ENCODE data around the gene MORC1. TPM values are rescaled to one million over a fixed set of nuclear protein-coding genes. Genes with fewer than 3 reads are reported as not detected.

Gene MORC1
- total RNA-seq, 1 experiment from 2014 or later = not detected

- H3K9me3 ChIP-seq (ENCODE audit: control insufficient read depth, insufficient read depth, low read depth, low read length) = no peaks in the 10 kb centered on the region
- in situ Hi-C loops (cut with HindIII; ENCODE audit: low pct_unique_long_range_greater_than_20kb, low sequenced_read_pairs) = no loop called here
- TF ChIP-seq TCF7L2 (IDR thresholded peaks at IDR 0.05; ENCODE audit: low read depth, low read length) (no peak), SIN3A (IDR thresholded peaks at IDR 0.05; ENCODE audit: borderline replicate concordance, insufficient read depth, low read depth, low read length) (no peak), POLR2AphosphoS5 (IDR thresholded peaks at IDR 0.05; ENCODE audit: low read depth, low read length) (no peak), REST (IDR thresholded peaks at IDR 0.05; ENCODE audit: insufficient read depth in 1 of 2, low read depth in 2 of 2, low read length in 1 of 2) (no peak)
- TF ChIP-seq, protein P1, sequence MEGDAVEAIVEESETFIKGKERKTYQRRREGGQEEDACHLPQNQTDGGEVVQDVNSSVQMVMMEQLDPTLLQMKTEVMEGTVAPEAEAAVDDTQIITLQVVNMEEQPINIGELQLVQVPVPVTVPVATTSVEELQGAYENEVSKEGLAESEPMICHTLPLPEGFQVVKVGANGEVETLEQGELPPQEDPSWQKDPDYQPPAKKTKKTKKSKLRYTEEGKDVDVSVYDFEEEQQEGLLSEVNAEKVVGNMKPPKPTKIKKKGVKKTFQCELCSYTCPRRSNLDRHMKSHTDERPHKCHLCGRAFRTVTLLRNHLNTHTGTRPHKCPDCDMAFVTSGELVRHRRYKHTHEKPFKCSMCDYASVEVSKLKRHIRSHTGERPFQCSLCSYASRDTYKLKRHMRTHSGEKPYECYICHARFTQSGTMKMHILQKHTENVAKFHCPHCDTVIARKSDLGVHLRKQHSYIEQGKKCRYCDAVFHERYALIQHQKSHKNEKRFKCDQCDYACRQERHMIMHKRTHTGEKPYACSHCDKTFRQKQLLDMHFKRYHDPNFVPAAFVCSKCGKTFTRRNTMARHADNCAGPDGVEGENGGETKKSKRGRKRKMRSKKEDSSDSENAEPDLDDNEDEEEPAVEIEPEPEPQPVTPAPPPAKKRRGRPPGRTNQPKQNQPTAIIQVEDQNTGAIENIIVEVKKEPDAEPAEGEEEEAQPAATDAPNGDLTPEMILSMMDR (IDR thresholded peaks at IDR 0.05) = no peak
- H3K27me3 ChIP-seq (ENCODE audit: control insufficient read depth, insufficient read depth, low read length) = peaks cover 2% of the 10 kb centered on the region; the same call in 1 of the 2 replicates
- DNase-seq (ENCODE audit: low read depth, low spot score) (no peak), ATAC-seq (no peak)
- no TSS peak for BruUV-seq (replicated peaks)
- POLR2A ChIA-PET = no interaction called here
- no peaks in the 10 kb centered on the region for H3K36me3 ChIP-seq (ENCODE audit: control insufficient read depth, insufficient read depth, low read length)
- H3K4me1 ChIP-seq (ENCODE audit: control insufficient read depth, insufficient read depth, low read length) = no peaks in the 10 kb centered on the region
- intact Hi-C loops (cut with micrococcal nuclease; ENCODE audit: unreplicated experiment) = no loop called here
- CTCF ChIA-PET = no interaction called here
- no peak overlapping the region for H3K4me3 ChIP-seq (ENCODE audit: low read depth in 2 of 2, low read length in 2 of 2)
- H3K27ac ChIP-seq (ENCODE audit: low read length) = no peak overlapping the region
Measured at GRCh38 chr3:109057616-109058015, 60.3 kb downstream of the MORC1 start.

- no peak for ATAC-seq
- Histone ChIP-seq H3K4me3 (ENCODE audit: low read depth in 2 of 2, low read length in 2 of 2) (no peak overlapping the region), H3K9me3 (ENCODE audit: control insufficient read depth, insufficient read depth, low read depth, low read length) (no peaks in the 10 kb centered on the region), H3K27me3 (ENCODE audit: control insufficient read depth, insufficient read depth, low read length) (peaks cover 2% of the 10 kb centered on the region; the same call in 1 of the 2 replicates), H3K36me3 (ENCODE audit: control insufficient read depth, insufficient read depth, low read length) (no peaks in the 10 kb centered on the region), H3K4me1 (ENCODE audit: control insufficient read depth, insufficient read depth, low read length) (no peaks in the 10 kb centered on the region), H3K27ac (ENCODE audit: low read length) (no peak overlapping the region)
- intact Hi-C loops (cut with micrococcal nuclease; ENCODE audit: unreplicated experiment) (no loop called here), in situ Hi-C loops (cut with HindIII; ENCODE audit: low pct_unique_long_range_greater_than_20kb, low sequenced_read_pairs) (no loop called here)
- no peak for DNase-seq (ENCODE audit: low read depth, low spot score)
- CTCF ChIA-PET = no interaction called here
- TF ChIP-seq POLR2AphosphoS5 (IDR thresholded peaks at IDR 0.05; ENCODE audit: low read depth, low read length) = no peak
- TF ChIP-seq REST (IDR thresholded peaks at IDR 0.05; ENCODE audit: insufficient read depth in 1 of 2, low read depth in 2 of 2, low read length in 1 of 2) = no peak
- no peak for TF ChIP-seq SIN3A (IDR thresholded peaks at IDR 0.05; ENCODE audit: borderline replicate concordance, insufficient read depth, low read depth, low read length)
- TF ChIP-seq TCF7L2 (IDR thresholded peaks at IDR 0.05; ENCODE audit: low read depth, low read length) = no peak
- TF ChIP-seq, protein P1 (IDR thresholded peaks at IDR 0.05) = no peak
- BruUV-seq (replicated peaks) = no TSS peak
- POLR2A ChIA-PET = no interaction called here
Measured at GRCh38 chr3:109057056-109057455, 60.9 kb downstream of the MORC1 start.

Measured in Panc1 (cell line).